Duodenal mucosa (tissue), 2 donors: ENCODE measurements around the gene STX10.
A peak's percentile ranks its signal among the peaks of the same experiment; 100 is the strongest.

Source experiments
- H3K27ac ChIP-seq: one replicate; pipeline ENCODE4 v1.7.0; 2013; ENCODE audit warnings: low read depth, low read length
- H3K27me3 ChIP-seq, 2 donors: one replicate each; pipeline ENCODE4 v1.7.0; 2013; ENCODE audit warnings: low read length in 2 of 2, control low read depth in 1 of 2; ENCODE audit not compliant: insufficient read depth in 2 of 2, control insufficient read depth in 1 of 2
- H3K36me3 ChIP-seq, 2 donors: one replicate each; pipeline ENCODE4 v1.7.0; 2013; ENCODE audit warnings: low read length in 2 of 2, control low read depth in 1 of 2; ENCODE audit not compliant: insufficient read depth in 2 of 2, control insufficient read depth in 1 of 2
- H3K4me1 ChIP-seq, 2 donors: one replicate each; pipeline ENCODE4 v1.7.0; 2013; ENCODE audit warnings: low read length in 2 of 2, control low read depth in 1 of 2; ENCODE audit not compliant: insufficient read depth in 2 of 2, control insufficient read depth in 1 of 2
- H3K4me3 ChIP-seq, 2 donors: one replicate each; pipeline ENCODE4 v1.7.0; 2013; ENCODE audit warnings: low read length in 2 of 2, low read depth in 1 of 2
- H3K9ac ChIP-seq, 2 donors: one replicate each; pipeline ENCODE4 v1.7.0; 2013; ENCODE audit warnings: low read length in 2 of 2, low read depth in 1 of 2
- H3K9me3 ChIP-seq, 2 donors: one replicate each; pipeline ENCODE4 v1.7.0; 2013; ENCODE audit warnings: low read length in 2 of 2, control low read depth in 1 of 2; ENCODE audit not compliant: control insufficient read depth in 1 of 2

Gene STX10

GRCh38 chr19:13165162-13165997, 15.2 kb upstream of the STX10 start:
- peak overlapping the region; percentile 70 to 79 for H3K9ac ChIP-seq
- peak overlapping the region; percentile 96 for H3K27ac ChIP-seq
- no peaks in the 10 kb centered on the region for H3K9me3 ChIP-seq
- no peaks in the 10 kb centered on the region for H3K27me3 ChIP-seq
- no peaks in the 10 kb centered on the region for H3K36me3 ChIP-seq
- no peak overlapping the region for H3K4me3 ChIP-seq
- peaks cover 47 to 59% of the 10 kb centered on the region in 2 donors for H3K4me1 ChIP-seq

GRCh38 chr19:13164343-13165161, 14.4 kb upstream of the STX10 start:
- peak overlapping the region; percentile 58 to 67 for H3K4me3 ChIP-seq
- no peaks in the 10 kb centered on the region for H3K36me3 ChIP-seq
- H3K9ac ChIP-seq, result peak overlapping the region; percentile 70 to 79
- H3K27ac ChIP-seq, result peak overlapping the region; percentile 96
- H3K9me3 ChIP-seq, result no peaks in the 10 kb centered on the region
- peaks cover 40 to 56% of the 10 kb centered on the region in 2 donors for H3K4me1 ChIP-seq
- no peaks in the 10 kb centered on the region for H3K27me3 ChIP-seq

DNA sequence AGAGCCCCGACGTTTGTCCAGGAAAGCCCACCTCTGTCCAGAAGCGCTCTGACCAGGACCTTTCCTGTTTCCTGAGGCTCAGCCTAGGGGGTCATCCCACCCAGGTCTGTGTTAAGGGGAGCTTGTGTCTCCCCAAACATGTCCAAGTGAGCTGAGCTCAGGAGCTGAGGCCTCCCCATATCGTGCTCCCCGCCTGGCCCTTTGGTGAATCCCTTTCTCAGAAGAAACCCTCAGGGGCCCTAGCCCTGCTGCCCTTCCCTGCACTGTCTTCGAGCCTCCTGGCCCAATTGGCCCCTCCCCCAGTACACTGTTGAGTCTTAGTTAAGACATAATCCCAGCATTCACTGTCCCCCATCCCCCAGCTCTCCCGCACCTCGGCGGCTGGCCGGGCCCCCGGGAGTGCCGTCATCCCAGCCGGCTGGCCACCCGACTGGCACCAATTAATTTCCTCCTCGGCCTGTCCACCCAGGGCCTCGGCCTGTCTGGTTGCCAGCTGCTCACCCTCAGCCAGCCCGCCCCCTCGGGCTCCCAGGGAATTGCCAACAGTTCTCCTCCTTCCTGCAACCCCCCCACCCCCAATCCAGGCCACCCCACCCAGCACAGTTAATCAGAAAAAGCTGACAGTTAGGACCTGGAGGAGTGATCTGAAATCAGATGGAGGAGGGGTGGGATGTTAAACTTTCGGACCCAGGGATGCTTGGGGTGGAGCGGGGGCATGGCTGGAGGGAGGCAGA, 13.6 kb upstream of the STX10 start:
- no peaks in the 10 kb centered on the region for H3K36me3 ChIP-seq
- H3K27ac ChIP-seq, result peak overlapping the region; percentile 96
- H3K9ac ChIP-seq, result peak overlapping the region; percentile 70 to 87
- no peaks in the 10 kb centered on the region for H3K9me3 ChIP-seq
- H3K4me1 ChIP-seq, result peaks cover 35 to 49% of the 10 kb centered on the region in 2 donors
- H3K27me3 ChIP-seq, result no peaks in the 10 kb centered on the region
- peak overlapping the region; percentile 65 to 67 for H3K4me3 ChIP-seq

- Histone ChIP-seq H3K36me3 (no peaks in the 10 kb centered on the region), H3K4me3 (peak overlapping the region; percentile 56 to 65), H3K4me1 (peaks cover 33 to 42% of the 10 kb centered on the region in 2 donors), H3K27ac (peak overlapping the region; percentile 96), H3K27me3 (no peaks in the 10 kb centered on the region), H3K9me3 (no peaks in the 10 kb centered on the region), H3K9ac (peak overlapping the region; percentile 70 to 87)
Measured at GRCh38 chr19:13162724-13163608, 12.8 kb upstream of the STX10 start.

GRCh38 chr19:13160557-13160956, 10.4 kb upstream of the STX10 start:
- H3K4me1 ChIP-seq, result peaks cover 31 to 44% of the 10 kb centered on the region in 2 donors
- no peak overlapping the region for H3K9ac ChIP-seq
- H3K27me3 ChIP-seq, result no peaks in the 10 kb centered on the region
- H3K4me3 ChIP-seq, result no peak overlapping the region
- H3K9me3 ChIP-seq, result no peaks in the 10 kb centered on the region
- H3K27ac ChIP-seq, result no peak overlapping the region
- H3K36me3 ChIP-seq, result no peaks in the 10 kb centered on the region

DNA sequence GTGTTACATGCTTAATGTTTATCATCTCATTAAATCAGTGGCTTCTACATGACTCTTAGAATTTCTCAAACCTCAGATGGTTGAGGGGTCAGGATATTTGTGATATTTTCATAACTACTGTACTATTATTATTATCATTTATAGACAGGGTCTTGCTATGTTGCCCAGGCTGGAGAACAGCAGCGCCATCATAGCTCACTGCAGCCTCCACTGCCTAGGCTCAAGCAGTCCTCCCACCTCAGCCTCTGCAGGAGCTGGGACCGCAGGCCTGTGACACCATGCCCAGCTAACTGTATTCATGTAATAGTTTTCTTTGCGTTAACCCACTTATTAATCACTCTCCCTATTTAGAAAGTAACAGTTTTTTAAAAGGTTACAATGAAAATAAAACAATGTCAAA, 9.5 kb upstream of the STX10 start:
- H3K9me3 ChIP-seq, result no peaks in the 10 kb centered on the region
- no peaks in the 10 kb centered on the region for H3K27me3 ChIP-seq
- peaks cover 25 to 42% of the 10 kb centered on the region in 2 donors for H3K4me1 ChIP-seq
- no peak overlapping the region for H3K4me3 ChIP-seq
- H3K27ac ChIP-seq, result no peak overlapping the region
- no peaks in the 10 kb centered on the region for H3K36me3 ChIP-seq
- no peak overlapping the region for H3K9ac ChIP-seq

DNA sequence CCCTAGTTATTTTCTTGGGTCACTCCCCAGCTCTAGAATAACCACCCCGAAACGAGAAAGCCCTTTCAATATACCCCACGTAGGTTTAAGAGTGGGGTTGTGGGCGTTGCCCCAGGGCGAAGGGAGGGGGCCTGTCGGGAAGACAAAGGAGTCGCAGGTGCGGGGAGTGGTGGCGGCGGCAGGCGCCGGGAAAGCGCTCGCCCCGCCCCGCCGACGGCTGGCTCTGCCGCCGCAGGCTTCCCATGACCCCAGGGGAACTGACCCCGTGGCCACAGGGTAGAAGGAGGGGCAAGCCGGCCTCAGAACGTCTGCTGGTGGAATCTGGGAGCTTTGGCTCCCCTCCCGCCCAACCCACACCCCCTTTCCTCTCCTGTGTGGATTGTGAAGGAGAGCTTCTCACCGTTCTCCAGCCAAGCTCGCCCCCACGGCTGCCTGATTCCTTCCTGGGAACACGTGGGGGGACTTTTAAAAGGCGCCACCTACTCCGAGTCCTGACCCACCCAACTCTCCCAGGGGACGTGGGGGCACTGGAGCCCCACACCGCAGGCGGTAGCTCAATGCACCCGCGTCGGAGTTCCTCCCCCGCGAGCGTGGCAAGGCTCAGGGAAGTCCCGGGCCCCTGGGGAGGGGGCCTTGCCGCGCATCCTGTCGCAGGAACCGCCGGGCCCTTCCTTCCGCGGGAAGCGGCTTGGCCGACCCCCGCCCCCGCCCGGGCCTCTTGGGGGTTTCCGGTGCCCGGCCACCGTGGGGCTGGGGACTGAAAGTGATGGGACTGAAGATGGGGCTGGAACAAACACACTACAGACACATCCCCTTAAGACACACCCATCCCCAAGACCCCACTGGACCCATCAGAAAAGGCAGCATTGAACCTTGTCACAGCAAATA, 5.5 kb upstream of the STX10 start:
- Histone ChIP-seq H3K9me3 (no peaks in the 10 kb centered on the region), H3K9ac (peak overlapping the region; percentile 76 to 99), H3K27me3 (no peaks in the 10 kb centered on the region), H3K27ac (peak overlapping the region; percentile 94), H3K4me1 (peaks cover 10 to 14% of the 10 kb centered on the region in 2 donors), H3K4me3 (peak overlapping the region; percentile 95 to 99), H3K36me3 (peaks cover 0 to 3% of the 10 kb centered on the region in 2 donors)

- H3K4me1 ChIP-seq, result peaks cover 10 to 14% of the 10 kb centered on the region in 2 donors
- H3K9ac ChIP-seq, result peak overlapping the region; percentile 76 to 99
- H3K9me3 ChIP-seq, result no peaks in the 10 kb centered on the region
- H3K27ac ChIP-seq, result peak overlapping the region; percentile 94
- peak overlapping the region; percentile 95 to 99 for H3K4me3 ChIP-seq
- H3K27me3 ChIP-seq, result no peaks in the 10 kb centered on the region
- peaks cover 0 to 3% of the 10 kb centered on the region in 2 donors for H3K36me3 ChIP-seq
Measured at GRCh38 chr19:13154911-13155471, 4.8 kb upstream of the STX10 start.
